DOHH2 (cell line): ENCODE results near the gene MLF2.
A peak's percentile ranks its signal among the peaks of the same experiment; 100 is the strongest.

Experiments used
- H3F3A ChIP-seq: fragments of 200-600 bp; sonication (generic), shearing (Covaris generic); 2 replicates; pipeline ENCODE4 v1.6.0; 2016; ENCODE audit warnings: antibody characterized with exemption, mild to moderate bottlenecking; ENCODE audit not compliant: control insufficient read depth, insufficient read depth
- H3K27ac ChIP-seq: fragments of 200-600 bp; sonication (generic); 2 replicates; pipeline ENCODE4 v1.5.1; 2014; ENCODE audit warnings: low read depth, mild to moderate bottlenecking, low read length, moderate library complexity
- H3K27me3 ChIP-seq: fragments of 200-600 bp; sonication (generic); 2 replicates; pipeline ENCODE4 v1.6.1; 2014; ENCODE audit warnings: mild to moderate bottlenecking, low read length, mixed read lengths; ENCODE audit not compliant: control insufficient read depth
- H3K36me3 ChIP-seq: fragments of 200-600 bp; sonication (generic); 2 replicates; pipeline ENCODE4 v1.6.1; 2014; ENCODE audit warnings: mild to moderate bottlenecking, low read length, moderate library complexity, mixed read lengths; ENCODE audit not compliant: control insufficient read depth
- H3K4me1 ChIP-seq: fragments of 200-600 bp; sonication (generic); 2 replicates; pipeline ENCODE4 v1.6.1; 2014; ENCODE audit warnings: mild to moderate bottlenecking, low read length, mixed read lengths; ENCODE audit not compliant: control insufficient read depth
- H3K4me2 ChIP-seq: fragments of 200-600 bp; sonication (generic); 2 replicates; pipeline ENCODE4 v1.6.0; 2014; ENCODE audit warnings: mild to moderate bottlenecking, low read length, moderate library complexity
- H3K4me3 ChIP-seq: fragments of 200-600 bp; sonication (generic); 2 replicates; pipeline ENCODE4 v1.5.1; 2014; ENCODE audit warnings: mild to moderate bottlenecking, low read length, mixed read lengths
- H3K79me2 ChIP-seq: fragments of 200-600 bp; sonication (generic); 2 replicates; pipeline ENCODE4 v1.6.1; 2014; ENCODE audit warnings: mild to moderate bottlenecking, low read length, mixed read lengths; ENCODE audit not compliant: control insufficient read depth
- H3K9me2 ChIP-seq: fragments of 200-600 bp; sonication (generic); replicated peaks from 2 replicates; pipeline ENCODE4 v1.6.1; 2014; ENCODE audit warnings: mild to moderate bottlenecking, low read length, mixed read lengths; ENCODE audit not compliant: control insufficient read depth
- H3K9me3 ChIP-seq: fragments of 200-600 bp; sonication (generic); 2 replicates; pipeline ENCODE4 v1.6.1; 2014; ENCODE audit warnings: antibody characterized with exemption, low read length, mixed read lengths; ENCODE audit not compliant: control insufficient read depth, insufficient read depth
- H4K20me1 ChIP-seq: fragments of 200-600 bp; sonication (generic); 2 replicates; pipeline ENCODE4 v1.6.0; 2014; ENCODE audit warnings: low read depth, mild to moderate bottlenecking, antibody characterized with exemption, low read length, moderate library complexity; ENCODE audit not compliant: control insufficient read depth, insufficient read depth
- EZH2phosphoT487 ChIP-seq: fragments of 200-600 bp; sonication (generic); IDR thresholded peaks from 2 replicates; pipeline ENCODE4 v1.6.1; 2017; ENCODE audit warnings: borderline replicate concordance, mild to moderate bottlenecking, antibody characterized with exemption, low read length, moderate library complexity, mixed read lengths
- TF ChIP-seq, protein P1 (sequence below): fragments of 200-600 bp; sonication (generic); IDR thresholded peaks from one replicate; pipeline ENCODE4 v1.5.1; 2014; ENCODE audit warnings: antibody characterized with exemption, mild to moderate bottlenecking, low read depth, low read length; ENCODE audit not compliant: poor library complexity, severe bottlenecking

Gene MLF2

DNA sequence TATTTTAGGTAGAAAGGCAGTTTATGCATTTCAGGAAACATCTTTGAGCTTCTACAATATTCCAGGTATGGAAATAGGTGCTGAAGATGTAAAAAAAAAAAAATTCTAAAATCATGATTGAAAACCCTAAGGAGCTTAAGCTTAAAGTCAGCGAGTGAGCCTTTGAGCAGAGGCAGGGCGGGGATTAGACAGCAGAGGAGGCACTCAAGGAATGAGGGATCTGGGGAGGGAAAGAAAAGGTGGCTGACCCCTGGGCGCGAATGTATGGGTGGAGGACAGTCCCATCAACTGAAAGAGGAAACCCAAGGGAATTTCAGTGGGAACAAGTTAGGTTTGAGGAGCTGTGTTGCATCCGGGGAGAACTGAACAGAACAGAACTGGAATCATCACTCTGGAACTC lies 6.8 kb upstream of the MLF2 start:
- H3K9me3 ChIP-seq, result no peaks in the 10 kb centered on the region
- TF ChIP-seq, protein P1, sequence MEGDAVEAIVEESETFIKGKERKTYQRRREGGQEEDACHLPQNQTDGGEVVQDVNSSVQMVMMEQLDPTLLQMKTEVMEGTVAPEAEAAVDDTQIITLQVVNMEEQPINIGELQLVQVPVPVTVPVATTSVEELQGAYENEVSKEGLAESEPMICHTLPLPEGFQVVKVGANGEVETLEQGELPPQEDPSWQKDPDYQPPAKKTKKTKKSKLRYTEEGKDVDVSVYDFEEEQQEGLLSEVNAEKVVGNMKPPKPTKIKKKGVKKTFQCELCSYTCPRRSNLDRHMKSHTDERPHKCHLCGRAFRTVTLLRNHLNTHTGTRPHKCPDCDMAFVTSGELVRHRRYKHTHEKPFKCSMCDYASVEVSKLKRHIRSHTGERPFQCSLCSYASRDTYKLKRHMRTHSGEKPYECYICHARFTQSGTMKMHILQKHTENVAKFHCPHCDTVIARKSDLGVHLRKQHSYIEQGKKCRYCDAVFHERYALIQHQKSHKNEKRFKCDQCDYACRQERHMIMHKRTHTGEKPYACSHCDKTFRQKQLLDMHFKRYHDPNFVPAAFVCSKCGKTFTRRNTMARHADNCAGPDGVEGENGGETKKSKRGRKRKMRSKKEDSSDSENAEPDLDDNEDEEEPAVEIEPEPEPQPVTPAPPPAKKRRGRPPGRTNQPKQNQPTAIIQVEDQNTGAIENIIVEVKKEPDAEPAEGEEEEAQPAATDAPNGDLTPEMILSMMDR, result no peak
- TF ChIP-seq EZH2phosphoT487, result no peak
- H3K4me3 ChIP-seq, result no peak overlapping the region
- no peaks in the 10 kb centered on the region for H3K9me2 ChIP-seq
- no peaks in the 10 kb centered on the region for H3K27me3 ChIP-seq
- no peaks in the 10 kb centered on the region for H4K20me1 ChIP-seq
- H3K4me2 ChIP-seq, result no peak overlapping the region
- peaks cover 2% of the 10 kb centered on the region; the same call in 1 of the 2 replicates for H3F3A ChIP-seq
- H3K36me3 ChIP-seq, result no peaks in the 10 kb centered on the region
- no peak overlapping the region for H3K27ac ChIP-seq
- no peaks in the 10 kb centered on the region for H3K79me2 ChIP-seq
- peaks cover 28% of the 10 kb centered on the region for H3K4me1 ChIP-seq

DNA sequence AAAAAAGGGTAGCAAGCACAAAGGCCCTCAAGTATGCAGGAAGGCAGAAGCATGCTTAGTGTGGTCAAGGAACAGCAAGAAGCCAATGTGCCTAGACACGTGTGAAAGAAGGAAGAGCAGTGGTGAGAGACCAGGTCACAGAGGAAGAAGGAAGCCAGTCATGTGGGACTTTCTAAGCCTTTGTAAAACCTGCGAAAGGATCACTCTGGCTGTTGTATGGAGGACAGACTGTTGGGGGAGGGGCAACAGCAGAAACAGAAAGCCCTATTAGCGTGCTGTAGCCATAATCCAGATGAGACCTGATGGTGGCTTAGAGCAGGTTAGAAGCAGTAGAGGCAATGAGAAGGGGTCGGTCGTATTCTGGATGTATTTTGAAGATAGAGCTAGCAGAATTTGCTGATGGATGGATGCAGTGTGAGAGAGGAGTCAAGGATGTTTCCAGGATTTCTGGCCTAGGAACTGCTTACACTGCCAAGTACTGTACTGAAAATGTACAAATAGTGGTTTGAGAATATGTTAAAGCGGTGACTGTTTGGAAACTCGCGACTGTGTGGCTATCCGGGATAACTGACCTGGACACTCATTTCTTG lies 5.7 kb upstream of the MLF2 start:
- Histone ChIP-seq H4K20me1 (no peaks in the 10 kb centered on the region), H3K27ac (no peak overlapping the region), H3K9me2 (no peaks in the 10 kb centered on the region), H3K9me3 (no peaks in the 10 kb centered on the region), H3K4me1 (peaks cover 27% of the 10 kb centered on the region), H3K4me2 (peak overlapping the region; percentile 50), H3K79me2 (no peaks in the 10 kb centered on the region), H3K4me3 (peak overlapping the region; percentile 17; the same call in 1 of the 2 replicates), H3K36me3 (no peaks in the 10 kb centered on the region), H3K27me3 (no peaks in the 10 kb centered on the region), H3F3A (0 out of 2 replicates have a peak, but pooled peaks cover 2% of the 10 kb centered on the region)
- TF ChIP-seq, protein P1, result no peak
- no peak for TF ChIP-seq EZH2phosphoT487

DNA sequence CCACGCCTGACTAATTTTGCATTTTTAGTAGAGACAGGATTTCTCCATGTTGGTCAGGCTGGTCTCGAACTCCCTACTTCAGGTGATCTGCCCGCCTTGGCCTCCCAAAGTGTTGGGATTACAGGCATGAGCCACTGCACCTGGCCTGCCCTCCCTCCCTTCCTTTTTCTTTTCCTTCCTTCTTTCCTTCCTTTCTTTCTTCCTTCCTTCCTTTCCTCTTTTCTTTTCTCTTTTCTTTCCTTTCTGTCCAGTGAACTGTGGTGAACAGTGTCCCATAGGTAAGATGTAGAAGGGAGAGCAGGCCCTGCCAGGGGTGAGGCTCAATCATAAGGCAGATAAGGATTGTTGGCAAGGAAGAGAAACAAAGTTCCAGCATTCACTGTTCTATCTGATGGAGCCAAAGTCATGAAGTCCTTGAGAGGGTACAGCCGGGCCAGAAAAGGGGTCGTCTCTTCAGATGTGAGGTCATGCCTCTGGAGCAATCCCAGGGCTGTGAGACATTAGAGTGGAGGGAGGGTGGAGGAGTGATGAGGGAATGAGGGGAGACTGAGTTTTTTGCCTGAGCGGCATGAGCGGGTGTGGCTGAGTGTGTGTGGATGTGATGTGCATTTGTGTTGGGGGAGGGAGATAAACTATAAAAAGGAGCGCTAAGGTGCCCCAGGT lies 4.2 kb upstream of the MLF2 start:
- no peaks in the 10 kb centered on the region for H3K36me3 ChIP-seq
- TF ChIP-seq EZH2phosphoT487, result no peak
- no peaks in the 10 kb centered on the region for H3K9me3 ChIP-seq
- H3K4me2 ChIP-seq, result no peak overlapping the region
- H3K4me1 ChIP-seq, result peaks cover 31% of the 10 kb centered on the region
- H3K27me3 ChIP-seq, result no peaks in the 10 kb centered on the region
- H3F3A ChIP-seq, result no peaks in the 10 kb centered on the region
- H4K20me1 ChIP-seq, result no peaks in the 10 kb centered on the region
- peaks cover 7% of the 10 kb centered on the region for H3K79me2 ChIP-seq
- H3K4me3 ChIP-seq, result no peak overlapping the region
- no peak overlapping the region for H3K27ac ChIP-seq
- no peaks in the 10 kb centered on the region for H3K9me2 ChIP-seq

DNA sequence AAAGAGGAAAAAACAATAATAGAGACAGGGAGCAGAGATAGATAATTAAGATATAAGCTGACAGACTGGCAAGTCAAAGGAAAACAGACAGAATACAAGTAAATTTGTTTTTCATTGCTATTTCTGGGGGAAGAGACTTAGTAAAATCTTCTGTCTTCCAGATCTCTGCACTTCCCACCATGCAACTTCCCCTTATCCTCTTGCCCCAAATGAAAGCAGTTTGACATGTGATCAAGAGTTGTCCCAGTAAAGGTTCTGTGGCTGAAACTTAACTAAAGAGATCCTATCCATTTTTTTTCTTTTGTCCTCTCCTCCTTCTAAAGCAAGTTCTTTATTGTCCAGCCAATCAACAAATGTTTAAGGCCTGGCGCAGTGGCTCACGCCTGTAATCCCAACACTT lies 1.5 kb upstream of the MLF2 start:
- Histone ChIP-seq H4K20me1 (no peaks in the 10 kb centered on the region), H3K4me3 (peak overlapping the region; percentile 88; the same call in 1 of the 2 replicates), H3K79me2 (peaks cover 13% of the 10 kb centered on the region), H3K9me2 (no peaks in the 10 kb centered on the region), H3F3A (no peaks in the 10 kb centered on the region), H3K27ac (no peak overlapping the region), H3K4me1 (peaks cover 38% of the 10 kb centered on the region), H3K4me2 (peak overlapping the region; percentile 98), H3K36me3 (peaks cover 26% of the 10 kb centered on the region), H3K27me3 (no peaks in the 10 kb centered on the region), H3K9me3 (no peaks in the 10 kb centered on the region)
- TF ChIP-seq, protein P1, result no peak
- no peak for TF ChIP-seq EZH2phosphoT487
